IMR-90 (cell line): ENCODE results near the gene PPIA.

Experiments
- BHLHE40 ChIP-seq: fragments of 150-350 bp; IDR thresholded peaks from 2 replicates; pipeline ENCODE4 v1.6.1; 2016; ENCODE audit warnings: mild to moderate bottlenecking, low read depth, low read length
- CEBPB ChIP-seq: IDR thresholded peaks from 2 replicates; pipeline ENCODE4 v1.6.1; 2012; ENCODE audit warnings: low read depth, low read length, improper control_type of control experiment
- CTCF ChIP-seq: conservative IDR thresholded peaks from 2 replicates; pipeline ENCODE4 v1.5.1; 2012; ENCODE audit warnings: mild to moderate bottlenecking, low read depth, low read length, improper control_type of control experiment
- MAFK ChIP-seq: IDR thresholded peaks from 2 replicates; pipeline ENCODE4 v1.6.1; 2012; ENCODE audit warnings: low read depth, low read length, improper control_type of control experiment
- MXI1 ChIP-seq: IDR thresholded peaks from 2 replicates; pipeline ENCODE4 v1.6.1; 2012; ENCODE audit warnings: low read depth, mild to moderate bottlenecking, low read length, moderate library complexity, borderline replicate concordance
- POLR2A ChIP-seq: IDR thresholded peaks from 2 replicates; pipeline ENCODE4 v1.6.1; 2012; ENCODE audit warnings: mild to moderate bottlenecking, low read depth, low read length
- RAD21 ChIP-seq: IDR thresholded peaks from 2 replicates; pipeline ENCODE4 v1.6.1; 2012; ENCODE audit warnings: low read length, improper control_type of control experiment
- RCOR1 ChIP-seq: IDR thresholded peaks from 2 replicates; pipeline ENCODE4 v1.6.1; 2012; ENCODE audit warnings: mild to moderate bottlenecking, low read length, improper control_type of control experiment; ENCODE audit not compliant: insufficient replicate concordance
- RFX5 ChIP-seq: IDR thresholded peaks from 2 replicates; pipeline ENCODE4 v1.8.0; 2012; ENCODE audit warnings: low read depth, mild to moderate bottlenecking, low read length, moderate library complexity
- USF2 ChIP-seq: fragments of 150-350 bp; IDR thresholded peaks from 2 replicates; pipeline ENCODE4 v1.6.1; 2017; ENCODE audit warnings: mild to moderate bottlenecking, antibody characterized with exemption, low read length, low read depth
- TF ChIP-seq, protein P1 (sequence below): fragments of 150-350 bp; IDR thresholded peaks from 2 replicates; pipeline ENCODE4 v1.6.1; 2016; ENCODE audit warnings: low read depth, mild to moderate bottlenecking, low read length, moderate library complexity, borderline replicate concordance

DNA sequence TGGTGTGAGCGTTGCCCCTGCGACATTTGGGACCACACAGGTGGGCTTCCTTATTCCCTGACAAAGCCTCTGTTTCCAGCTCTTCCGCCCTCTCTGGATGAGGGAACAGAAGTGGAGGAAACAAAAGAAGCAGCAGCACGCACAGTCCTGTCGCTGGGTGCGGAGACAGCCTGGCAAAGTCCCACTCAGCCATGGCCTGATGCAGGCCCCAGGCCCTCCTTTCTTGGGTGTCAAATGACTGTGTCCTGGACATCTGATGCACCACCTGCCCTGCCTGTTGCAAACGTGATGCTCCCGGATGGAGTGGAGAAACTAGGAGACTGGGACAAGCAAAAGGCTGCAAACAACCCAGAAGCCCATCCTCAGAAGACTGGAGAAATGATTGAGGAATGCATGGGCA lies 27.1 kb upstream of the PPIA start:
- TF ChIP-seq BHLHE40 (no peak), CTCF (no peak), CEBPB (no peak), POLR2A (no peak), RAD21 (no peak), RFX5 (no peak), RCOR1 (no peak), MAFK (no peak), USF2 (no peak), MXI1 (no peak)
- TF ChIP-seq, protein P1, sequence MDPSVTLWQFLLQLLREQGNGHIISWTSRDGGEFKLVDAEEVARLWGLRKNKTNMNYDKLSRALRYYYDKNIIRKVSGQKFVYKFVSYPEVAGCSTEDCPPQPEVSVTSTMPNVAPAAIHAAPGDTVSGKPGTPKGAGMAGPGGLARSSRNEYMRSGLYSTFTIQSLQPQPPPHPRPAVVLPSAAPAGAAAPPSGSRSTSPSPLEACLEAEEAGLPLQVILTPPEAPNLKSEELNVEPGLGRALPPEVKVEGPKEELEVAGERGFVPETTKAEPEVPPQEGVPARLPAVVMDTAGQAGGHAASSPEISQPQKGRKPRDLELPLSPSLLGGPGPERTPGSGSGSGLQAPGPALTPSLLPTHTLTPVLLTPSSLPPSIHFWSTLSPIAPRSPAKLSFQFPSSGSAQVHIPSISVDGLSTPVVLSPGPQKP, result no peak
